Osteocyte (in vitro differentiated cells): ENCODE measurements around the gene ZBTB9. TPM values are rescaled to one million over a fixed set of nuclear protein-coding genes. Genes with fewer than 3 reads are reported as not detected.

Experiments used
- DNase-seq: peaks from one replicate; pipeline ENCODE4 v3.0.0; 2021; ENCODE audit warnings: mixed read lengths; ENCODE audit not compliant: unreplicated experiment; ENCODE audit errors: extremely low spot score
- H3K27ac Mint-ChIP-seq: one replicate; pipeline ENCODE4 v1.8.0; 2021; ENCODE audit warnings: mild to moderate bottlenecking, mixed read lengths; ENCODE audit not compliant: unreplicated experiment
- H3K27me3 Mint-ChIP-seq: one replicate; pipeline ENCODE4 v1.8.0; 2021; ENCODE audit warnings: mixed read lengths; ENCODE audit not compliant: unreplicated experiment
- H3K36me3 Mint-ChIP-seq: one replicate; pipeline ENCODE4 v1.8.0; 2021; ENCODE audit warnings: mixed read lengths; ENCODE audit not compliant: unreplicated experiment
- H3K4me1 Mint-ChIP-seq: one replicate; pipeline ENCODE4 v1.8.0; 2021; ENCODE audit warnings: mixed read lengths; ENCODE audit not compliant: unreplicated experiment
- H3K4me3 Mint-ChIP-seq: one replicate; pipeline ENCODE4 v1.8.0; 2021; ENCODE audit warnings: mild to moderate bottlenecking, moderate library complexity, mixed read lengths; ENCODE audit not compliant: unreplicated experiment
- H3K9me3 Mint-ChIP-seq: one replicate; pipeline ENCODE4 v1.8.0; 2021; ENCODE audit warnings: mixed read lengths; ENCODE audit not compliant: unreplicated experiment
- total RNA-seq: library from RNA; stranded (reverse); gene quantifications from 2 replicates; pipeline ENCODE4 v1.2.1, GENCODE V29; 2021
- TF ChIP-seq, protein P1 (sequence below): fragments of 200-600 bp; sonication (generic); IDR thresholded peaks from 2 replicates; pipeline ENCODE4 v1.5.0; 2021; ENCODE audit warnings: antibody characterized with exemption, mild to moderate bottlenecking, moderate library complexity

ZBTB9 gene
- total RNA-seq, 1 donor from 2014 or later: 7.0 TPM

DNA sequence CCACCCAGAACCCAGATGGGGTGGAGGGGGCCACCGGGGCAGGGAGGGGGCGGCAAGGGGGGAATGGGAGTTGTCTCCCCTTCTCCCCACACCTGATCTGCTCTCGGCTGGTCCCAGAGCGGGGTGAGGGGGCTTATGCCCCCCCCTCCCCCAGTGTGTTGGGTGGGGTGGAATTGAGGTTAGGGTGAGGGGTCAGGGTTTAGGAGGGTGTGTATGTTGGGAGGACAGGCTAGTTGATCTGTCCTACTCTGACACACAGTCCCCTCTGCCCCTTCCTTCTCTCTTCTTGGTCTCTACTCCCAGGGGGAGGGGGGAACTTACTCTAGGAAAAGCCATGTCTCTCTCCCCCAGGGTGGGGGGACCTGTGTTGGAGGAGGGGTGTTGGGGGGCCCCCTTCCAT is 1.9 kb upstream of the ZBTB9 start:
- Mint-ChIP-seq H3K9me3 (no peaks in the 10 kb centered on the region), H3K4me1 (peaks cover 21% of the 10 kb centered on the region), H3K27me3 (no peaks in the 10 kb centered on the region), H3K36me3 (peaks cover 6% of the 10 kb centered on the region), H3K4me3 (no peak overlapping the region), H3K27ac (no peak overlapping the region)
- TF ChIP-seq, protein P1, sequence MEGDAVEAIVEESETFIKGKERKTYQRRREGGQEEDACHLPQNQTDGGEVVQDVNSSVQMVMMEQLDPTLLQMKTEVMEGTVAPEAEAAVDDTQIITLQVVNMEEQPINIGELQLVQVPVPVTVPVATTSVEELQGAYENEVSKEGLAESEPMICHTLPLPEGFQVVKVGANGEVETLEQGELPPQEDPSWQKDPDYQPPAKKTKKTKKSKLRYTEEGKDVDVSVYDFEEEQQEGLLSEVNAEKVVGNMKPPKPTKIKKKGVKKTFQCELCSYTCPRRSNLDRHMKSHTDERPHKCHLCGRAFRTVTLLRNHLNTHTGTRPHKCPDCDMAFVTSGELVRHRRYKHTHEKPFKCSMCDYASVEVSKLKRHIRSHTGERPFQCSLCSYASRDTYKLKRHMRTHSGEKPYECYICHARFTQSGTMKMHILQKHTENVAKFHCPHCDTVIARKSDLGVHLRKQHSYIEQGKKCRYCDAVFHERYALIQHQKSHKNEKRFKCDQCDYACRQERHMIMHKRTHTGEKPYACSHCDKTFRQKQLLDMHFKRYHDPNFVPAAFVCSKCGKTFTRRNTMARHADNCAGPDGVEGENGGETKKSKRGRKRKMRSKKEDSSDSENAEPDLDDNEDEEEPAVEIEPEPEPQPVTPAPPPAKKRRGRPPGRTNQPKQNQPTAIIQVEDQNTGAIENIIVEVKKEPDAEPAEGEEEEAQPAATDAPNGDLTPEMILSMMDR: no peak
- no peak for DNase-seq

- DNase-seq: no peak
- Mint-ChIP-seq H3K4me1 (peaks cover 21% of the 10 kb centered on the region), H3K4me3 (peak overlapping the region; percentile 97), H3K9me3 (no peaks in the 10 kb centered on the region), H3K27me3 (no peaks in the 10 kb centered on the region), H3K27ac (peak overlapping the region; percentile 77), H3K36me3 (no peaks in the 10 kb centered on the region)
- TF ChIP-seq, protein P1: no peak
These were observed 875 bp upstream of the ZBTB9 start for GRCh38 chr6:33453393-33454008.

GRCh38 chr6:33455051-33455450 is 675 bp downstream of the ZBTB9 start:
- no peak for DNase-seq
- peak overlapping the region; percentile 77 for H3K27ac Mint-ChIP-seq
- H3K36me3 Mint-ChIP-seq: no peaks in the 10 kb centered on the region
- no peaks in the 10 kb centered on the region for H3K27me3 Mint-ChIP-seq
- TF ChIP-seq, protein P1: no peak
- peak overlapping the region; percentile 97 for H3K4me3 Mint-ChIP-seq
- H3K9me3 Mint-ChIP-seq: no peaks in the 10 kb centered on the region
- peaks cover 21% of the 10 kb centered on the region for H3K4me1 Mint-ChIP-seq

- TF ChIP-seq, protein P1: no peak
- Mint-ChIP-seq H3K36me3 (no peaks in the 10 kb centered on the region), H3K27ac (no peak overlapping the region), H3K4me1 (peaks cover 21% of the 10 kb centered on the region), H3K9me3 (no peaks in the 10 kb centered on the region), H3K4me3 (peak overlapping the region; percentile 40), H3K27me3 (no peaks in the 10 kb centered on the region)
- DNase-seq: no peak
These were observed 1.8 kb downstream of the ZBTB9 start for GRCh38 chr6:33456156-33456555.

- H3K9me3 Mint-ChIP-seq: no peaks in the 10 kb centered on the region
- peaks cover 15% of the 10 kb centered on the region for H3K4me1 Mint-ChIP-seq
- H3K27me3 Mint-ChIP-seq: peaks cover 10% of the 10 kb centered on the region
- no peaks in the 10 kb centered on the region for H3K36me3 Mint-ChIP-seq
- no peak for DNase-seq
- no peak overlapping the region for H3K4me3 Mint-ChIP-seq
- no peak overlapping the region for H3K27ac Mint-ChIP-seq
- TF ChIP-seq, protein P1: no peak
These were observed 4.3 kb downstream of the ZBTB9 start for GRCh38 chr6:33458676-33459075.
